ENCODE results near the gene STPG4.

- TF ChIP-seq CTCF (conservative IDR thresholded peaks at IDR 0.05), result no peak
- TF ChIP-seq EZH2 (IDR thresholded peaks at IDR 0.05; ENCODE audit: low read depth), result no peak
Observed at GRCh38 chr2:47160660-47161059, 5.6 kb upstream of the STPG4 start.
